Fibroblast of the aortic adventitia (primary cell): ENCODE data around the gene DOCK9. TPM values are rescaled to one million over a fixed set of nuclear protein-coding genes. Genes with fewer than 3 reads are reported as not detected.

ENCODE experiments used
- DNase-seq: peaks from one replicate; pipeline ENCODE4 v3.0.0-alpha.2; 2010; ENCODE audit warnings: low read depth
- H3K4me3 ChIP-seq: 2 replicates; pipeline ENCODE4 v1.5.1; 2011; ENCODE audit warnings: low read depth, mild to moderate bottlenecking, control low read depth, low read length, moderate library complexity
- total RNA-seq: library from RNA; depleted of rRNA; stranded (reverse); fragments of >200 nt; gene quantifications from 2 replicates; pipeline ENCODE4 v1.2.3, GENCODE V29; 2012; ENCODE audit warnings: low replicate concordance
- TF ChIP-seq, protein P1 (sequence below): IDR thresholded peaks from 2 replicates; pipeline ENCODE4 v1.5.1; 2011; ENCODE audit warnings: mild to moderate bottlenecking, low read length, control low read depth, inconsistent platforms; ENCODE audit not compliant: insufficient read depth

The DOCK9 gene, protein sequence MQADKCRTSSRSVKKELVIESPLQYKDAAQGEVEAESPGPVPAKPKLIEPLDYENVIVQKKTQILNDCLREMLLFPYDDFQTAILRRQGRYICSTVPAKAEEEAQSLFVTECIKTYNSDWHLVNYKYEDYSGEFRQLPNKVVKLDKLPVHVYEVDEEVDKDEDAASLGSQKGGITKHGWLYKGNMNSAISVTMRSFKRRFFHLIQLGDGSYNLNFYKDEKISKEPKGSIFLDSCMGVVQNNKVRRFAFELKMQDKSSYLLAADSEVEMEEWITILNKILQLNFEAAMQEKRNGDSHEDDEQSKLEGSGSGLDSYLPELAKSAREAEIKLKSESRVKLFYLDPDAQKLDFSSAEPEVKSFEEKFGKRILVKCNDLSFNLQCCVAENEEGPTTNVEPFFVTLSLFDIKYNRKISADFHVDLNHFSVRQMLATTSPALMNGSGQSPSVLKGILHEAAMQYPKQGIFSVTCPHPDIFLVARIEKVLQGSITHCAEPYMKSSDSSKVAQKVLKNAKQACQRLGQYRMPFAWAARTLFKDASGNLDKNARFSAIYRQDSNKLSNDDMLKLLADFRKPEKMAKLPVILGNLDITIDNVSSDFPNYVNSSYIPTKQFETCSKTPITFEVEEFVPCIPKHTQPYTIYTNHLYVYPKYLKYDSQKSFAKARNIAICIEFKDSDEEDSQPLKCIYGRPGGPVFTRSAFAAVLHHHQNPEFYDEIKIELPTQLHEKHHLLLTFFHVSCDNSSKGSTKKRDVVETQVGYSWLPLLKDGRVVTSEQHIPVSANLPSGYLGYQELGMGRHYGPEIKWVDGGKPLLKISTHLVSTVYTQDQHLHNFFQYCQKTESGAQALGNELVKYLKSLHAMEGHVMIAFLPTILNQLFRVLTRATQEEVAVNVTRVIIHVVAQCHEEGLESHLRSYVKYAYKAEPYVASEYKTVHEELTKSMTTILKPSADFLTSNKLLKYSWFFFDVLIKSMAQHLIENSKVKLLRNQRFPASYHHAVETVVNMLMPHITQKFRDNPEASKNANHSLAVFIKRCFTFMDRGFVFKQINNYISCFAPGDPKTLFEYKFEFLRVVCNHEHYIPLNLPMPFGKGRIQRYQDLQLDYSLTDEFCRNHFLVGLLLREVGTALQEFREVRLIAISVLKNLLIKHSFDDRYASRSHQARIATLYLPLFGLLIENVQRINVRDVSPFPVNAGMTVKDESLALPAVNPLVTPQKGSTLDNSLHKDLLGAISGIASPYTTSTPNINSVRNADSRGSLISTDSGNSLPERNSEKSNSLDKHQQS (N-terminal part only)
- total RNA-seq: 10.8 and 28.1 TPM in 2 replicates

DNA sequence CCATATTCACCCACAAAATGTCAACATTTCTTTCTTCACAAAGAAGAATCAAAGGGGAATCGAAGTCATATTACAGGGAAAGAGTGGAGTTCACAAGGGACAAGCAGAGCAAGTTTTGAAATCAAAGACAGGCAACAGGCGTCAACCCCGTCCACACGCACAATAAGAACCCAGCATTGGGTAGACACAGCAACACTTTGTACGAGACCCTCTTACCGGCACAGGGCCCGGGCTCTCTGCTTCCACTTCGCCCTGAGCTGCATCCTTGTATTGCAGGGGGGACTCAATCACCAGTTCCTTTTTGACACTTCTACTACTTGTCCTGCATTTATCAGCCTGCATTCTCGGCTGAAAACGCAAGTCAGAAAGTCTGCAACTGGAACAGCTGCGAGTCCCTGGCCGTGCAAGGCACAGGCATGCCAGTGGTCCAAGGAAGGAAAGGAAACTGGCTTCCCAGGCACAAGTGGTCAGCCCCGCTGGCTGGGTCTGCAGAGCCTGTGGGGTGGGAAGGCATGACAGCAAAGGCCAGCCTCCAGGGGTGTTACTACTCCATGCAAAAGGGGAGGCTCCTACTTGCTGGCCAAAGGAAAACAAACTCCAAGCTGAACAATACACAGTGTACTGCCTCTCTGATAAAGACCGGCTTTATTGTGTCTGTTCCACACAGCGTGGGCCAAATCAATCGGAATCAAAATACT is at the start of gene DOCK9:
DOCK9 (minus strand) TSS at position 497 of the 698 bp plus-strand sequence; CDS start at position 342, 155 bp downstream.
- TF ChIP-seq, protein P1, sequence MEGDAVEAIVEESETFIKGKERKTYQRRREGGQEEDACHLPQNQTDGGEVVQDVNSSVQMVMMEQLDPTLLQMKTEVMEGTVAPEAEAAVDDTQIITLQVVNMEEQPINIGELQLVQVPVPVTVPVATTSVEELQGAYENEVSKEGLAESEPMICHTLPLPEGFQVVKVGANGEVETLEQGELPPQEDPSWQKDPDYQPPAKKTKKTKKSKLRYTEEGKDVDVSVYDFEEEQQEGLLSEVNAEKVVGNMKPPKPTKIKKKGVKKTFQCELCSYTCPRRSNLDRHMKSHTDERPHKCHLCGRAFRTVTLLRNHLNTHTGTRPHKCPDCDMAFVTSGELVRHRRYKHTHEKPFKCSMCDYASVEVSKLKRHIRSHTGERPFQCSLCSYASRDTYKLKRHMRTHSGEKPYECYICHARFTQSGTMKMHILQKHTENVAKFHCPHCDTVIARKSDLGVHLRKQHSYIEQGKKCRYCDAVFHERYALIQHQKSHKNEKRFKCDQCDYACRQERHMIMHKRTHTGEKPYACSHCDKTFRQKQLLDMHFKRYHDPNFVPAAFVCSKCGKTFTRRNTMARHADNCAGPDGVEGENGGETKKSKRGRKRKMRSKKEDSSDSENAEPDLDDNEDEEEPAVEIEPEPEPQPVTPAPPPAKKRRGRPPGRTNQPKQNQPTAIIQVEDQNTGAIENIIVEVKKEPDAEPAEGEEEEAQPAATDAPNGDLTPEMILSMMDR: no peak
- peak; percentile 71 for DNase-seq
- H3K4me3 ChIP-seq: peak within 1 kb of the TSS; percentile 56

DNA sequence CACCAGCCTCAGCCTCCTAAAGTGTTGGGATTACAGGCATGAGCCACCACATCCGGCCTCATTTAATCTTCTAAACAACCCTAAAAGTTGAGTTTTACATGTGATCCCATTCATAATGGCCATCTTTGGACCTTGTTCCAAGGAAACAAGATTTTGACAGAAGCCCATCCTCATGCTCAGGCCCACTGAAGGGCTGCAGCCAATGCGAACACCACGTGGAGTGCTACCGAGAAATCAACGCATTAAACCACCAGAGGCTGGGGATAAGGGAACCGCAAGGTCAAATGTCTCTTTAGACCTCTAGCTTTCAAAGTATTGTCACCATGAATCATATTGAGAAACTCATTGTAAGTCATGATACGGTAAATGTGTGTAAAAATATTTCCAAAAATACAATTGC is 49.4 kb upstream of the DOCK9 start:
- TF ChIP-seq, protein P1: no peak
- no peak overlapping the region for H3K4me3 ChIP-seq
- no peak for DNase-seq

DNA sequence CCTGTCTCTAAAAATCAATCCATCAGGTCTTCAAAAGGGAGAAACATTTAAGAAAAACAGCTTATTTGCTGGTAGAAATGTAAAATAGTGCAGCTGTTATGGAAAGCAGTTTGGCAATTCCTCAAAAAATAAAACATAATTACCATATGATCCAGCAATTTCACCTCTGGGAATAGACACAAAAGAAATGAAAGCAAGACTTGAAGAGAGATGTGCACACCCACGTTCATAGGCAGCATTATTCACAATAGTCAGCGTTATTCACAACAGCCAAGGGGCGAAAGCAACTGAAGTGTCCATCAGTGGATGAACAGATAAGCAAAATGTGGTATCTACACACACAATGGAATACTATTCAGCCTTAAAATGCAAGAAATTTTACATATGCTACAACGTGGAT is 45.1 kb upstream of the DOCK9 start:
- TF ChIP-seq, protein P1: no peak
- DNase-seq: peak; percentile 42
- H3K4me3 ChIP-seq: no peak overlapping the region

DNA sequence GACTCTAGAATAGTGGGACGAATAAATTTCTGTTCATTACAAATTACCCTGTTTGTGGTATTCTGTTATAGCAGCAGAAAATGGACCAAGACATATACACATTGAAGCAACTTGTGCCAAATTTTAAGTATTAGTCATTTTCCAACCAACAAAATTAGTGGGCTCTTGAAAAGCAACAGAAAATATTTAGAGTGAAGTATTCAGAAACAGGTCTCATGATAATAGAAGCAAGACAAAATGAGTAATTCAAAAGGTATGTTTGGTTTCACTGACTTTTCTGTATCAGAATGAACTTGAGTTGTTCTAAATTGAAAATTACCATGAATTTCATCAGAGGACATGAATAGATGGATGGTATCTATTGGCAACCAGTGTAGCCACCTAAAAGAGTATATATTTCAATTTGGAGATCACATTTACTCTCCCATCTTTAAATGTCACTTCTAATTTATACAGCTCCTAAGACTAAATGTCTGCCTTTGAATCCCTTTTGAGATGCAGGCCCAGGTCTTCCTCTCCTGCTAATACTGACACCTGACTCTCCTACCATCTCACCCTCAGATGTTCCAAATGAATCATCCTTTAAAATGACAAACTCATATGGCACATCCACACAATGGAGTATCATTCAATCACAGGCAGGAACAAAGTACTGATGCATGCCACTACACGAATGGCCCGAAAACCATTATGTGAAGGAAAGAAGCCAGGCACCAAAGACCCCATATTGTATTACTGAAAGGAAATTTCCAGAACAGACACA is 40.7 kb upstream of the DOCK9 start:
- DNase-seq: peak; percentile 85
- TF ChIP-seq, protein P1: no peak
- H3K4me3 ChIP-seq: no peak overlapping the region

DNA sequence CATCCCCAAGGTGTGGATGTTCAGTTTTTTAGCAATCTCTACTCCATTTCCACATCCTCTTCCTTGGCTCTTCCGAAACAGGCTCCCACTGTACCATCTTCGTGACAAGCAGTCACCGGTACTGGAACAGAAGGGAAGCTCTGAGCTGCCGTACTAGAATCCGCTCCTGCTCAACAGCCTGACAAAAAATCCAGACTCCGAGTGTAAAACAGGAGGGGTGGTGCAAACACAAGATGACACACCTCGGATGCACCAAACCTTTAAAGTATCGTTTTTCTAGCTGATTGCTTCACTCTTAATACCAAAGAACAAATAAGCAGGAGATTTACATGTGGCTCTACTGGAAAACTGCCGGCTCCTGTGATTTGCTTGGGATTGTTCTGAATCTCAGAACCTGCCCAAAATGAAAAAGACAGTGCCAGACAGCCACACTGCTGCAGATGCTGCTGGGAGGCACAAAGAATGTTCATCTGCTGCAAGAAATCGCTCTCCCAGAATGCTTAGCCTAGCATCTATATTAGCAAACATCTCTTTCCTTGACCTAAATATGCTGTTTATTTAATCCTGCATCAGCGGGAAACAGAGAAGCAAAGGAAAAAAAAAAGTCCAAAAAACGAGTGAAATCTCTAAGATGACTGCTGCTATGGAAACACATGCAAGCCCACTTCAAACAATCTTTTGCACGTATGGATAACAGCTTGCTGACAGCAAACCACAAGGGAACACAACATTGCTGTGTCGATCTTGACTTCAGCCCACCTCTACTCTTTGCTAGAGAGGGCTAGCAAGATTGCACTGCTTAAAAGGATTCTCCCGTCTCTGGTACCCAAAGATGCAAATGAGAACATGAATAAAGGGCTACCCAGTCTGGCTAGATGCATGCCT is 38.0 kb upstream of the DOCK9 start:
- DNase-seq: no peak
- TF ChIP-seq, protein P1: no peak

More for the DNA sequence above, 38.0 kb upstream of the DOCK9 start:
- no peak overlapping the region for H3K4me3 ChIP-seq
